Activated CD8-positive, alpha-beta memory T cell treated with anti-CD3 and anti-CD28 coated beads for 36 hours (primary cell): ENCODE data around the gene RPS16. TPM values are rescaled to one million over a fixed set of nuclear protein-coding genes. Genes with fewer than 3 reads are reported as not detected.
"Not testable (repeated sequence)": the region's sequence is repeated elsewhere in the genome, so short reads cannot be mapped to it uniquely, and the experiment has no call there.

ENCODE experiments used
- CTCF ChIA-PET: fragments of 350-600 bp; sonication (Branson Sonifier 250); formaldehyde crosslinking; loops from one replicate; lab custom pipeline; 2021; ENCODE audit warnings: antibody characterized with exemption; lab: Charles Lee
- POLR2A ChIA-PET: fragments of 350-600 bp; sonication (Branson Sonifier 250); formaldehyde crosslinking; loops from one replicate; lab custom pipeline; 2021; ENCODE audit warnings: antibody characterized with exemption; lab: Charles Lee
- total RNA-seq, 2 experiments: library from RNA; stranded (reverse); gene quantifications; one replicate each; pipeline ENCODE4 v1.2.3, GENCODE V29; 2021

RPS16 gene
- total RNA-seq, 2 experiments from 2014 or later: 2,748 to 2,778 TPM

DNA sequence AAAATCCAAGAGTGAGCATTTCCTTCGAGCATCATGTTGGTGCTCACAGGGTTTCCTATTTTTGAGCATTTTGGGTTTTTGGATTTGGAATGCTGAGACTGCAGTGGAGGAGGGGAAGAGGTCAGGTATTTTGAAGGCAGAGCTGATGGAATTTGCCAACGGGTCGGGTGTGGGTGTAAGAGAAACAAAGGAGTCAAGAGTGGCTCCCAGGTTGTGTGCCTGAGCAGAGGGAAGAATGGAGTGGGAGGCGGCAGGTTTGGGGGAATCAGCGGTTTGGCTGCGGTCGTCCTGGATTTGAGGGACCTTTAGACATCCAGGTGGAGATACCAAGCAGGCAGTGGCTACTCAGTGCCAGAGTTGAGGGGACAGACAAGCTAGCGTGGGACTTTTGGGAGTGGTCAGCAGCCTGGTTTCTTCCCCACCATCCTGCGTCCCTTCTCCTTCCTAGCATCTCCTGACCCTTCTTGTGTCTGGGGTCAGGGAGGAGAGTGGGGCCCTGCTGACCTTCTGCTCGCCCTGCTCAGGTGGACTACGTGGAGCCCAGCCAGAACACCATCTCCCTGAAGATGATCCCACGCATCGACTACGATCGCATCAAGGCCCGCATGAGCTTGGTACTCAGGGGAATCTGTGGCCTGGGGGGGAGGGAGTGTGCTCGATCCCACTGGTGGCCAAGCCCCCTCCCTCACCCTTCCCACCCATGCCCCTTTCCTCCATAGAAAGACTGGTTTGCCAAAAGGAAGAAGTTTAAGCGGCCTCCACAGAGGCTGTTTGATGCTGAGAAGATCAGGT lies 30.4 kb upstream of the RPS16 start:
- CTCF ChIA-PET: no interaction called here
- POLR2A ChIA-PET: no interaction called here

DNA sequence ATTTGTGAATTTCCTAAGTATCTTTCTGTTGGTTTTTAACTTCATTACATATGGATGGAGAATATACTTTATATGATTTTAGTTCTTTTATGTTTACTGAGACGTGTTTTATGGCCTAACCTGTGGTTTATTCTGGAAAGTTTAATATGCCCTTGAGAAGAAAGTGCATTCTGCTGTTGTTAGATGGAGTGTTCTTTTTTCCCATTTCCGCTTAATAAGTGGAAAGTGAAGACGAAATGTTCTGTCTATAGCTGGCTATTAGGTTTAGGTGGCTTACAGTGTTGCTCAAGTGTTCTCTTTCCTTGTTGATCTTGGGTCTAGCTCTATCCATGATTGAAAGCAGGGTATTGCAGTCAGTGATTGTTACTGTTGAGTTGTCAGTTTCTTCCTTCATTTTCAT lies 27.7 kb upstream of the RPS16 start:
- CTCF ChIA-PET: interaction anchor here (0.6 to 0.9 kb wide), 3 partner anchors 12 to 47 kb away, joined by 4 to 5 read pairs (median 4); no protein-coding TSS in a partner anchor
- POLR2A ChIA-PET: no interaction called here

DNA sequence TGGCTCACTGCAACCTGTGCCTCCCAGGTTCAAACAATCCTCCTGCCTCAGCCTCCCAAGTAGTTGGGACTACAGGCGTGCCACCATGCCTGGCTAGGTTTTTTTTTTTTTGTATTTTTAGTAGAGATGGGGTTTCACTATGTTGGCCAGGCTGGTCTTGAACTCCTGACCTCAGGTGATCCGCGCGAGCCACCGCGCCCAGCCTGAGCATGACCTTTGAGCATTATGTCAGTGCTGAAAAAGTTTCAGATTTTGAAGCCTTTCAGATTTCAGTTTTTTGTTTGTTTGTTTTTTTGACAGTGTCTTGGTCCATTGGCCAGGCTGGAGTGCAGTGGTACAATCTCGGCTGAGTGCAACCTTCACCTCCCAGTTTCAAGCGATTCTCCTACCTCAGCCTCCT lies 15.5 kb upstream of the RPS16 start:
- POLR2A ChIA-PET, CTCF ChIA-PET: not testable (repeated sequence)

DNA sequence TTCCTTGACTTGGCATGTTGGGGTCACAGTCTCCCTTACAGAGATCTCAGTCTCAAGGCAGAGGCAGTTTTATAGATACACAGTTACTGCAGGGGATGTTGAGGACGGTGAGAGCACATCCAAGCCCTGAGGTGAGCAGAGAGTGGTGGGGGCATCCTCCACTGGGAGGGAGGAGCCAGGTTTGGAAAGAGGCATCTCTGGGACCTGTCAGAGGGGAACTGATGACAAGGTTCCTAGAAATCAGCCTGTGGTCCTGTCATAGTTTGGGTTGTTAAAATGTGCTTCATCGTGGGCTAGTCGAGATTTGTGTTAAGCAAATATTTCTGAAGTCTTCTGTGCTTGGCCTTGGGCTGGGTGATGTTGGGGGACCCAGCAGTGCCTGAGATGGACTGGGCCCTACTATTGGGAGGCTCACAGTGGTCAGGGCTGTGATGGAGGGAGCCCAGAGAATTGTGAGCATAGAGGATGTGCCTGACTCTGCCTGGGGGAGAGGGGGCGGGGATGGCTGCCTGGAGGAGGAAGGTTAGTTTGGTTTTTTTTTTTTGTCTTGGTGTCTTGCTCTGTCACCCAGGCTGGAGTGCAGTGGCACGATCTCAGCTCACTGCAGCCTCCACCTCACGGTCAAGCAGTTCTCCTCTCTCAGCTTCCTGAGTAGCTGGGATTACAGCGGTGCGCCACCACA lies 13.5 kb upstream of the RPS16 start:
- ChIA-PET POLR2A (interaction anchor here (5.6 kb wide), 1 partner anchor 16 kb away, joined by 110 read pairs; the partner anchor contains the start of gene RPS16), CTCF (interaction anchor here (1.2 kb wide), 1 partner anchor 83 kb away, joined by 3 read pairs; the partner anchor contains the start of gene EID2B)

DNA sequence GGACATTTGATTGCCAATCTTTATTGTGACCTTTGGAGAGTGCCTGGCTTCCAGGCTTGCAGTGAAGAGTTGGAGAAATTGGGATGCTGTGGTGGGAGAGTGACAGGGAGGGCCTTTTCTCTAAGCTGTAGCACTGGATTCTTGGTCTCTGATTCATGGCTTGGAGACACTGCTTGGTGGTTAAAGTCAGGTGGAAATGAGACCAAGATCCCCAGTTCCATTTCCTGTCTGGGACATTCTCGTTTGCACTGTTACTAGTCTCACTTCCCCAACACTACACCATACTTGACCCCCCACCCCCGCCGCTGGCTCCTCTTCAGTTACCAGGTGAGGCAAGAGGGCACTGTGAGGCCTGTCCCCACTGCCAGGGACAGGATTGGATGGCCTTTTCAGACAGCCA lies 12.5 kb upstream of the RPS16 start:
- POLR2A ChIA-PET: interaction anchor here (0.6 to 5.6 kb wide), 2 partner anchors 15 to 95 kb away, joined by 3 to 110 read pairs; partner anchors contain the start of gene RPS16
- CTCF ChIA-PET: interaction anchor here (1.2 to 1.3 kb wide), 2 partner anchors 34 to 84 kb away, joined by 3 read pairs; partner anchors contain the start of gene EID2B

DNA sequence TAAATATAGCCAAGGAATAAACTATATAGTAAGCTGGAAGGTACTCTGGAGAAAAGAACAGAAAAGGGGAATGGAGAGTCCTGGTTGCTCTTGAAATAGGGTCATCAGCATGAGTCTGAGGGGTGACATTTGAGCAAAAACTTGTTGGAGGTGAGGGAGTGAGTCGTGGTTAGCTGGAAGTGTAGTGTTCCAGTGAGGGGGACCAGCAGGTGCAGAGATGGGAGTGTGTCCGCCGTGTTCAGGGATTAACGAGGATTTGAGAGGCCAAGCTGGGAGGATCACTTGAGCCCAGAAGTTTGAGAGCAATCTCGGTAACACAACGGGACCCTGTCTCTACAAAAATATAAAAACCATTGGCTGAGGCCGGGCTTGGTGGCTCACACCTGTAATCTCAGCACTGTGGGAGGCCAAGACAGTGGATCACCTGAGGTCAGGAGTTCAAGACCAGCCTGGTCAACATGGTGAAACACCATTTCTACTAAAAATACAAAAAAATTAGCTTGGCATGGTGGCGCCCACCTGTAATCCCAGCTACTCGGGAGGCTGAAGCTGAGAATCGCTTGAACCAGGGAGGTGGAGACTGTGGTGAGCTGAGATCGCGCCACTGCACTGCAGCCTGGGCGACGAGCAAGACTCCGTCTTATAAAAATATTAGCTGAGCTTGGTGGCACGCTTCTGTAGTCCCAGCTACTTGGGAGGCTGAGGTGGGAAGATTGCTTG lies 10.8 kb upstream of the RPS16 start:
- ChIA-PET POLR2A (interaction anchor here (0.7 to 5.6 kb wide), 3 partner anchors 13 to 51 kb away, joined by 3 to 110 read pairs (median 5); partner anchors contain the start of genes RPS16 and ZFP36), CTCF (interaction anchor here (0.6 to 3.3 kb wide), 7 partner anchors 11 to 398 kb away, joined by 4 to 14 read pairs (median 4); partner anchors contain the start of genes EID2B and RPS16)

DNA sequence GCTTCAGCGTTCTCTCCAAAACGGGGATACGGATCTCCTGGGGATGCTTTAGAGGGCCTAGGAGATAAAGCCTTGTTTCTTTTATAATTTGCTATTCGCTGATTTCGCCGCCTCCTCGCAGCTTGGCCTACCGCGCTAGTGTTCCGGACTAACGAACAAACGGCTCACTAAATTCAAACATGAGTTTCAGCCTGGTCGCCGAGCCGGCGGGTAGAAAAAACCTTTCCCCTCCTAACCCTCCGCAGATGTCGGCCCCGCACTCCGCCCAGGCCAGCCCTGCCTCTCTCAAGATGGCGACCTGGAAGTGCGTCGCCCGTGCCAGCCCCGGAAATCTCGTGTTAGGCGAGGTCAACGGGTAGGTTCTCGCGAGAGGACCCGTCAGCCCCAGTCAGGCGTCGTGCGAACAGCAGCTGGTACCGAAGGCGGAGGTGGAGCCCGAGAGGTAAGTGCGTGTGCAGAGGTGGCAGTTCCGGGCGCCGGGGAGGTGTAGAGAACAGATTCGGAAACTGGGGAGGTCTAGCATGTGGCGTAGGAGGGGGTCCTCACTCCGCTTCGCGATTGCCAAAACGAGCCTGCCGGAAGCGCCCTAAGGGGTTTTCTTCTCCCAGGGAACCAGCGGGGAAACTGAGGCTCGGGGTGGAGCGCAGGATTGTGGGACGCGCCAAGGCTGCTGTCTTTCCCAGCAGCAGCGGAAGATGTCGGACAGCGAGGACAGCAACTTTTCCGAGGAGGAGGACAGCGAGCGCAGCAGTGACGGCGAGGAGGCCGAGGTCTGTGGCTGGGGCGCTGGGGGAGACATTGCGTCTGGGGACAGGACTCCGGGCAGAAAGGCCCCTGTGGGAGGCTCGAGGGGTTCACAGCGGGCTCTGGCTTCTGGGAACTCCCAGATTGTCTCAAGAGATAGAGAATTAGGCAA lies 9.7 kb upstream of the RPS16 start, which contains the start of gene SUPT5H:
SUPT5H (plus strand) TSS at position 387 of the 916 bp plus-strand sequence; CDS start at position 696, 309 bp downstream.
- CTCF ChIA-PET: interaction anchor here (1.0 to 3.3 kb wide), 5 partner anchors 29 to 88 kb away, joined by 4 to 14 read pairs (median 6); partner anchors contain the start of gene EID2B

DNA sequence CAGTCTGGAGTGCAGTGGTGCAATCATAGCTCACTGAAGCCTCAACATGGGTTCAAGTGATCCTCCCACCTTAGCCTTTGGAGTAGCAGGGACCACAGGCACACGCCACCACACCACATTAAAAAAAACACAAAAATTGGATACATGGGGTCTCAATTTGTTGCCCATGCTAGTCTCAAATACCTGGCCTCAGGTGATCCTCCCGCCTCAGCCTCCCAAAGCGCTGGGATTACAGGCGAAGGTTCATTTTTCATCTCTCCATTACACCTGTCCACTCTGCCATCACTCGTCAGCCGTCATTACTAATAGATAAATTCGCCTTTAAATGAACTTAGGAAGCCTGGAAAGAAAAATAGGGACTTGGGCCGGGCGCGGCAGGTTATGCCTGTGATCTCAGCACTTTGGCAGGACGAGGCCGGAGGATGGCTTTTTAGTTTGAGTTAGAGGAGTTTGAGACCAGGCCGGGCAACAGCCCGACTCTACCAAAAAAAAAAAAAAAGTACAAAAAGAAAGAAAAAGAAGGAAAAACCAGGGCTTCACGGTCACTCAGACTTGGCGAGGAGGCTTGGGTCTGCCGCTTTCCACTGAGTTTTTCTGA lies 8.9 kb upstream of the RPS16 start:
- POLR2A ChIA-PET: interaction anchor here (0.6 to 5.6 kb wide), 4 partner anchors 11 to 1108 kb away, joined by 4 to 110 read pairs (median 6); partner anchors contain the start of gene RPS16
- CTCF ChIA-PET: interaction anchor here (0.7 to 3.3 kb wide), 6 partner anchors 11 to 322 kb away, joined by 4 to 14 read pairs (median 6); partner anchors contain the start of gene EID2B

More for the DNA sequence above, 9.7 kb upstream of the RPS16 start, which contains the start of gene SUPT5H:
- POLR2A ChIA-PET: interaction anchor here (0.6 to 5.6 kb wide), 4 partner anchors 12 to 220 kb away, joined by 4 to 110 read pairs (median 6); partner anchors contain the start of genes RPS16 and ZFP36

DNA sequence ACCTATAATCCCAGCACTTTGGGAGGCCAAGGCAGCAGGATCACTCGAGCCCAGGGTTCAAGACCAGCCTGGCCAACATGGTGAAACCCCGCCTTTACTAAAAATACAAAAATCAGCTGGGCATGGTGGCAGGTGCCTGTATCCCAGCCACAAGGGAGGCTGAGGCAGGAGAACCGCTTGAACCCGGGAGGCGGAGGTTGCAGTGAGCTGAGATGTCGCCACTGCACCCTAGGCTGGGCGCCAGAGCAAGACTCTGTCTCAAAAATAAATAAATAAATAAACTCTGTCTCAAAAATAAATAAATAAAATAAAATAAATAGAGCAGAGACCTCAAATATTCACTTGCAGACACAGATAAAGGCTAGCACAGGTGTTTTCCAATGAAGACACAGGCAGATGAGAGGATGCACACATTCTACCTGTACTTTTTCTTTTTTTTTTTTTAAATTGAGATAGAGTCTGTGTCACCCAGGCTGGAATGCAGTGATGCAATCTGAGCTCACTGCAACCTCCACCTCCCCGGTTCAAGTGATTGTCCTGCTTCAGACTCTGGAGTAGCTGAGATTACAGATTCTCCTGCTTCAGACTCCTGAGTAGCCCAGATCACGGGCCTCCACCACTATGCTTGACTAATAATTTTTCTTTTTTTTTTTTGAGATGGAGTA lies 2.7 kb upstream of the RPS16 start:
- CTCF ChIA-PET: interaction anchor here (0.7 to 1.5 kb wide), 4 partner anchors 22 to 101 kb away, joined by 3 to 5 read pairs (median 3); partner anchors contain the start of gene EID2B
- POLR2A ChIA-PET: interaction anchor here (0.7 kb wide), 1 partner anchor 842 kb away, joined by 3 read pairs; no protein-coding TSS in a partner anchor

DNA sequence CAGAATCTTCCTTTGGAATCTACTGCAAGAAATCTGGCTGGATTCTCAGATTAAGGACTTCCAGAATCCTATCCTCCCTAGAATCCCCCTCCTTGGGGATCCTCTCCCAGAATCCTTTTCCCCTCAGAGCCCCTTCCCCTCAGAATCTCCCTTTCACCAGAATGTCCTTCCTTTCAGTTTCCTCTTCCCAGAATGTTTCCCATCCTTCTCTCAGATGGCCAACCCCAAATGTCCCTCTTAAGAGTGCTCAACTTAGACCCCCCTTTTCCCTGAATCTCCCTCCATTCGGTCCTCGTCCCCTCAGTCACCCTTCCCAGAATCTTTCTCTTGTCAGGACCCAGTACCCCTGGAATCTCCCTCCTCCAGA lies 584 bp upstream of the RPS16 start:
- ChIA-PET POLR2A (interaction anchor here (0.5 to 5.9 kb wide), 25 partner anchors 9 to 1827 kb away, joined by 3 to 110 read pairs (median 4); partner anchors contain the start of genes DLL3, EID2B, FBL and GMFG), CTCF (interaction anchor here (0.7 to 1.8 kb wide), 9 partner anchors 10 to 235 kb away, joined by 3 to 12 read pairs (median 4); partner anchors contain the start of genes EID2, MED29, PAF1 and PLEKHG2)

DNA sequence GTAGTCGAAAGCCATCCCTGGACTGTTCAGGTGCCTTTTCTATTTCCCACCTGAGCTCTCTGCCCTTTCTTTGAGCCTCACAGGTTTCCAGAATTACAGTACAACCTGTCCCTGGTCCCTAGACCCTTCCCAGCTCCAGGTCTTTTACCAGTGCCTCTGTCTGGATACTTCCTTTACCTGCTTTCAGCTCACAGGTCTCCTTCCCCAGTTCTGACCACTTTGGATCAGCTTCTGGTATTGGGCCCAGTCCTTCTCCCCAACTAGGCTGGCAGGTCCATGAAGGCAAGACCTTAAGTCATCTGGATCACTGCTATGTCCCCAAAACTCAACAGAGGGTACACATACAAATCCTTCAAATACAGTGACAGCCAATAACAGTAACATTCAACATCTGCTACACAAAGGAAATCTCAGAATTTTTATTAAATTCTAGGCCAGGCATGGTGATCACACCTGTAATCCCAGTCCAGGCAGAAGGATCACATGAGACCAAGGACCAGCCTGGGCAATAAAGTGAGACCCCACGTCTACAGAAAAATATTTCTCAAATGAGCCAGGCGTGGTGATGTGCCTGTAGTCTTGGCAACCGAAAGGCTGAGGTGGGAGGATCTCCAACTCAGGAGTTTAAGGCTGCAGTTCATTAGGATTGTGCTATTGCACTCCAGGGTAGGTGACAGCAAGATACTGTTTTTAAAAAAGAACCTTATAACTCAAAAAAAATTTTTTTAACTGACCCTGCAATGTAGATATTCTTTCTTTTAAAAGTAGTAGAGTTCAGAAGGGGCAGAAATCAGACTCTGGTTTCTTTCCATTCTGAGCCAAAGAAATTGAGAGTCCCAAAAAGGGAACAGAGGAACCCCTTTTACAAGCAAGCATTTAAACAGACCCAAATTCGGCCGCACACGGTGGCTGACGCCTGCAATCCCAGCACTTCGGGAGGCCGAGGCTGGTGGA lies 1.3 kb downstream of the RPS16 start:
- ChIA-PET POLR2A (interaction anchor here (0.5 to 5.9 kb wide), 8 partner anchors 12 to 99 kb away, joined by 5 to 110 read pairs (median 12); partner anchors contain the start of genes GMFG, MED29, PAF1 and SAMD4B), CTCF (interaction anchor here (0.6 to 1.8 kb wide), 8 partner anchors 10 to 235 kb away, joined by 3 to 12 read pairs (median 4); partner anchors contain the start of genes EID2, MED29, PAF1 and PLEKHG2)

DNA sequence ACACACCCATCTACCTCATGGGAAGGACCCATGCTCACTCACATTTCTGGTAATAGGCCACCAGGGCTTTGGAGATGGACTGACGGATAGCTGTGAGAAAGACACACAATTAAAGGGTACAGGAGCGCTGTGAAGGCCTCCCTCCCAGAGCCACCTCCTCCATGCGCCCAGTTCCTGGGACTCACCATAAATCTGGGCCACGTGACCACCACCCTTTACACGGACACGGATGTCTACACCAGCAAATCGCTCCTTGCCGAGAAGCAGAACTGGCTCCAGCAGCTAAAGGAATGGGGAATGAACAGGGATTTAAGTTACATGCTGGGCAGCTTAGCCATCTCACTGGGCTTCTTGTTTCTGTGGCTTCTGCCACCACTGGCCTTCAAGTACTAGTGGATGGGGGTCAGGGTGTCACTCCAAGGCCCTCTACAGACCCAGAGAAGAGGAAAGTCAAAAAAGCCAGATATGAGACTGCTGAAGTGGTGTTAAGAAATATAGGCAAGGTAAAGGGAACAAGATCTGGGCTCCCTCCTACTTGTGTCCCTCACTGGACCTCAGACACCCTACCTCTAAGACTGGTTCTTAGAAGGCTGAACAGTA lies 2.2 kb downstream of the RPS16 start:
- POLR2A ChIA-PET: interaction anchor here (5.9 kb wide), 1 partner anchor 13 kb away, joined by 110 read pairs; the partner anchor contains the start of gene SUPT5H

DNA sequence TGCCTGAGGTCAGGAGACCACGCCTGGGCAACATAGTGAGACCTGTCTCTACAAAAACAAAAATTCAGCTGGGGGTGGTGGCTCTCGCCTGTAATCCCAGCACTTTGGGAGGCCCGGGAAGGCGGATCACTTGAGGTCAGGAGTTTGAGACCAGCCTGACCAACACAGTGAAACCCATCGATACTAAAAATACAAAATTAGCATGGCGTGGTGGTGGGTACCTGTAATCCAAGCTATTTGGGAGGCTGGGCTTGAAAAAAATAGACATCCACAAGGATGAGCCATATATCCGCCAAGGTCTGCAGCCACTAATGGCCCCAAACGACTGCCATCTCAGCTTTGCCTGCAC lies 3.1 kb downstream of the RPS16 start:
- POLR2A ChIA-PET: interaction anchor here (1.1 to 5.9 kb wide), 6 partner anchors 9 to 48 kb away, joined by 3 to 110 read pairs (median 5); partner anchors contain the start of genes PLEKHG2, SUPT5H, TIMM50 and ZFP36
- CTCF ChIA-PET: interaction anchor here (1.4 to 1.7 kb wide), 2 partner anchors 21 to 34 kb away, joined by 3 to 6 read pairs; partner anchors contain the start of gene PLEKHG2

More for the DNA sequence above, 2.2 kb downstream of the RPS16 start:
- CTCF ChIA-PET: interaction anchor here (0.7 to 1.3 kb wide), 3 partner anchors 11 to 100 kb away, joined by 3 to 5 read pairs (median 3); no protein-coding TSS in a partner anchor
